Astrocyte of the spinal cord (primary cell): Measurements from ENCODE around the gene KCNE2.
"Not testable (repeated sequence)": the region's sequence is repeated elsewhere in the genome, so short reads cannot be mapped to it uniquely, and the experiment has no call there.

ENCODE experiments used
- DNase-seq: peaks from one replicate; pipeline ENCODE4 v3.0.0; 2011; ENCODE audit warnings: low read depth, low spot score
- H3K4me3 ChIP-seq: 2 replicates; pipeline ENCODE4 v1.5.1; 2011; ENCODE audit warnings: low read depth, mild to moderate bottlenecking, low read length, moderate library complexity
- in situ Hi-C: cut with HindIII; loops from 2 replicates; pipeline ENCODE4 v1.10.0; 2017; ENCODE audit warnings: low sequenced_read_pairs

Gene KCNE2

DNA sequence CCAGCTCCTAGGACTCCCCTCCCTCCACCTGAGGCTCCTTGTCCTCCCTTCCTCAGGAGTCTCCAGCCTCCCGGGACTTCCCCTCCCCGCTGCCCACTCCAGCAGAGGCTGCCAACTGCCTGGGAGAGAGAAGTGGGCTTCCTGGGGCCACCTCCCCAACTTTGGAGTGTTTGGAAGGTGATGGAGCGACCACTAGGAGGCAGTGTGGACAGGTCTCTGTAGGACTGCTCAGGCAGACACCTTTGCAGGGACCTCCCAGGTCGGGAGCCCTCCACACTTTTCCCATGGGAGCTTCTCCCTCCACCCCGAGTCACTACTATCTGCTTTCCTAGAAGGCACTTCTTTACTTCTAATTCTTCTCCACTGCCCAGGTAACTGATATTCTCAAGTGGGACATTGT, 40.9 kb downstream of the KCNE2 start:
- in situ Hi-C loops, DNase-seq, H3K4me3 ChIP-seq: not testable (repeated sequence)

DNA sequence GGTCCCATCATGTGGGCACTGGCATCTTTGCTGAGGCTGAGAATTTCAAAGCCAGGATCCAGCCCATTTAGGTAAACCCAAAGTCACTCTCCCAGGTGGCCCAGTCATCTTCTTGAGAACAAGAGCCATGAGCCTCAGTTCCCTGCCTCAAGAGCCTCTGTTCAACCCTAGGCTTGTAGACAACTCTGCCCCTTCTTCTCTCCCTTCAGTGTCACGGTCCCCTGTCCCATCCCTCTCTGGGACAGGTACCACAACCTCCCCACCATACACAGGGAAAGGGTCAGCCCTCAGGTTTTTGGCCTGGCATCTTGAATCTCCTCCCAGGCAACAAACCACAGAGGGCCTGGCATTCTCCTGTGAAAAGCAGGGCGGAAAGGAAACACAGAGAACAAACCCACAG, 41.9 kb downstream of the KCNE2 start:
- H3K4me3 ChIP-seq, DNase-seq, in situ Hi-C loops: not testable (repeated sequence)

DNA sequence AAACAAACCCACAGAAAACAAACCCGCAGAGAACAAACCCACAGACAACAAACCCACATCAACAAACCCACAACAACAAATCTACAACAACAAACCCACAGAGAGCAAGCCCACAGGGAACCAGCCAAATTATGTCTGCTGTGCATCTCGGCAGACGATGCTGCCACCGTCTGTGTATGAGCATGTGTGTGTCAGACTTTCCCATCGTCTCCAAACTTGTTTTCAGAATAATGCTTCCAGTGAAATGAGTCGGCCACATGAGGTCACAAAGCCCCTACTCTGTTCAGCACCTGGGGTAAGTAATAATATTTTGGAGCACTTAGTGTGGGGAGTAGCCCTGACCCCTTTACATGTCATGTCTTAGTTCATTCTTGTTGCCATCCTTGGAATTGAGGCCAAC, 42.3 kb downstream of the KCNE2 start:
- DNase-seq, H3K4me3 ChIP-seq, in situ Hi-C loops: not testable (repeated sequence)

DNA sequence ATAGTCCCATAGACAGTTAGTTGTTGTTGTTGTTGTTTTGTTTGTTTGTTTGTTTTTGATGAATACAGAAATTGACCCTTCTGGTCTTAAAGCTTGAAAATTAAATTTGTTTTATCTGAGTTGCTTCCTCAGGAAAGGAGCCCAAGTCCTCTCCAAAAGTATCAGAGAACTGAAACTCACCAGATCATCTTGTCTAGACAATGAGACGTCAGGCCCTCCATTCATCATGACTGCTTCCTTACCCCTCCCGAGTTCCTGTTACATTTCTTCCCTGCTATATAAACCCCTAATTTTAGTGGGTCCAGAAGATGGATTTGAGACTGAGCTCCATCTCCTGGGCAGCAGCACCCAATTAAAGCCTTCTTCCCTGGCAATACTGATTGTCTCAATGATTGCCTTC, 42.9 kb downstream of the KCNE2 start:
- in situ Hi-C loops, H3K4me3 ChIP-seq, DNase-seq: not testable (repeated sequence)

DNA sequence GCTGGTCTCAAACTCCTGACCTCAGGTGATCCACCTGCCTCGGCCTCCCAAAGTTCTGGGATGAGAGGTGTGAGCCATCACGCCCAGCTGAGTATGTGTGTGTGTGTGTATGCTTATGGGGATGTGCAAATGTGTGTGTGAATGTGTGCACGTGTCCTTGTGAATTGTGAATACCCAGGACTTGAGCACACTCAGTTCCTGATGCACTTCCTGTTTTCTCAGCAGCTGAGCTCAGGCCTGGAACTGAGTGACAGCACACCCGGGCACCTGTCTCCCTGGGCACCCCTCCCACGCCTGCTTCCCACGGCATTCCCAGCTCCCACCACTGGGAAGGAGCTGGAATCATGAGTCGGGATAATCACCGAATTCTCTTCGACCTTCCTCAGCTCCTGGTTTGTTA, 43.5 kb downstream of the KCNE2 start:
- DNase-seq, in situ Hi-C loops, H3K4me3 ChIP-seq: not testable (repeated sequence)

DNA sequence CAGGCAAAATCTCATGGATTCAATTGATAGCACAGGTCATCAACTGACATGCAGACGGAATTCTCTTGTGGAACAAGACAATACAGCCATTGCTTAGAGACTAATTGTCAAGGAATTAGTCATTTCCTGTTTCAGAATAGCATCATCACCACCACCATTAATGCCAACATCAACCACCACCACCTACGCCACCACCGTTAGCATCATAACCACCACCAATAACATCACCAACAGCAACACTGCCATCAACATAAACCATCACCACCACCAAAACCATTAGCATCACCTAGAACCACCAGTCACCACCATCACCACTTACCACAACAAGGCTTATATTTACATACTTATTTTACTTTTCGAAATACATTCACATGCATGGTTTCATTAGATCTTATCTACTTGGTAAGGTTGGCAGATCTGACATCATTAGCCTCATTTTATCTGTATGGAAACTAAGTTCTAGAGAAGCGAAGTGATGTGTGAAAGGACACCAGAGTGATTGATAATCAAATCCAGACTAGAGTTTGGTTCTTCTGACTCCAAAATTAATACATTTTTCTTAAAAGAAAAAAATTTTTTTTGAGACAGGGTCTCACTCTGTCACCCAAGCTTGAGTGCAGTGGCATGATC, 53.8 kb downstream of the KCNE2 start:
- H3K4me3 ChIP-seq, DNase-seq, in situ Hi-C loops: not testable (repeated sequence)
